H1 (cell line): ENCODE results near the gene ZBTB33. TPM values are rescaled to one million over a fixed set of nuclear protein-coding genes. Genes with fewer than 3 reads are reported as not detected.

Experiments
- BRCA1 ChIP-seq: IDR thresholded peaks from 2 replicates; pipeline ENCODE4 v1.6.1; 2012; ENCODE audit warnings: low read depth, low read length, improper control_type of control experiment
- CBX8 ChIP-seq: fragments of 300-800, 300-1000 bp; sonication (generic); IDR thresholded peaks from 2 replicates; pipeline ENCODE4 v1.7.1; 2016; ENCODE audit warnings: low read depth, low read length, borderline replicate concordance
- CHD1 ChIP-seq: IDR thresholded peaks from 2 replicates; pipeline ENCODE4 v1.6.1; 2012; ENCODE audit warnings: low read depth, low read length, improper control_type of control experiment
- CTBP2 ChIP-seq: IDR thresholded peaks from 2 replicates; pipeline ENCODE4 v1.7.0; 2011; ENCODE audit warnings: borderline replicate concordance, mild to moderate bottlenecking, moderate library complexity, mixed read lengths, low read length; ENCODE audit not compliant: insufficient read depth, insufficient read length
- EZH2 ChIP-seq: fragments of 200-600 bp; sonication (generic); IDR thresholded peaks from 2 replicates; pipeline ENCODE4 v1.7.1; 2012; ENCODE audit warnings: low read depth, mild to moderate bottlenecking, moderate library complexity, low read length, inconsistent platforms; ENCODE audit not compliant: severe bottlenecking
- GTF2F1 ChIP-seq: IDR thresholded peaks from 2 replicates; pipeline ENCODE4 v1.6.1; 2012; ENCODE audit warnings: low read depth, low read length, improper control_type of control experiment, borderline replicate concordance
- KDM1A ChIP-seq: fragments of 200-600, 300-600 bp; sonication (generic); IDR thresholded peaks from 2 replicates; pipeline ENCODE4 v1.7.1; 2016; ENCODE audit warnings: mild to moderate bottlenecking, low read length, borderline replicate concordance
- POLR2AphosphoS5 ChIP-seq: IDR thresholded peaks from 2 replicates; pipeline ENCODE4 v1.6.1; 2011; ENCODE audit warnings: low read depth, low read length
- RFX5 ChIP-seq: IDR thresholded peaks from 2 replicates; pipeline ENCODE4 v1.6.1; 2011; ENCODE audit warnings: low read depth, low read length, improper control_type of control experiment, borderline replicate concordance
- SIN3A ChIP-seq, 2 experiments: IDR thresholded peaks in 1 of 2; conservative IDR thresholded peaks in 1 of 2; 2 replicates each; pipeline ENCODE4 v1.6.1; 2011 to 2012; ENCODE audit warnings: low read length in 2 of 2, improper control_type of control experiment in 1 of 2, low read depth in 1 of 2, mild to moderate bottlenecking in 1 of 2
- TAF1 ChIP-seq: IDR thresholded peaks from 2 replicates; pipeline ENCODE4 v1.6.1; 2011; ENCODE audit warnings: mild to moderate bottlenecking, low read depth, low read length
- polyA plus RNA-seq, 7 experiments: library from polyadenylated mRNA; depleted of rRNA in 3 of 7; stranded (reverse) in 5 of 7; unstranded in 2 of 7; fragments of >200 nt in 5 of 7; fragments of 200-250 nt in 2 of 7; gene quantifications; 1 replicate in 5 of 7; 2 replicates in 1 of 7; 4 replicates in 1 of 7; pipeline versions ENCODE4 v1.2.1 to v1.2.3, GENCODE V29; 2011 to 2013; ENCODE audit warnings: missing spikeins in 2 of 7, mixed read lengths in 2 of 7
- total RNA-seq: library from RNA; stranded (reverse); fragmentation: NEBNext Ultra II Directional; extraction: Animal tissue kit (Norgen Biotek cat#: 25700); gene quantifications from 2 replicates; pipeline ENCODE4 v1.2.1, GENCODE V29; 2021
- TF ChIP-seq, protein P1 (sequence below): fragments of 300-600 bp; sonication (generic); IDR thresholded peaks from 2 replicates; pipeline ENCODE4 v1.7.1; 2012; ENCODE audit warnings: low read length, moderate library complexity, mild to moderate bottlenecking, inconsistent platforms; ENCODE audit not compliant: insufficient replicate concordance

Gene ZBTB33
- total and polyA plus RNA-seq, 2 of the 8 experiments (the other 6 are each of a cell fraction or from before 2014, with no cell fraction given) = 3.4 to 14.9 TPM

DNA sequence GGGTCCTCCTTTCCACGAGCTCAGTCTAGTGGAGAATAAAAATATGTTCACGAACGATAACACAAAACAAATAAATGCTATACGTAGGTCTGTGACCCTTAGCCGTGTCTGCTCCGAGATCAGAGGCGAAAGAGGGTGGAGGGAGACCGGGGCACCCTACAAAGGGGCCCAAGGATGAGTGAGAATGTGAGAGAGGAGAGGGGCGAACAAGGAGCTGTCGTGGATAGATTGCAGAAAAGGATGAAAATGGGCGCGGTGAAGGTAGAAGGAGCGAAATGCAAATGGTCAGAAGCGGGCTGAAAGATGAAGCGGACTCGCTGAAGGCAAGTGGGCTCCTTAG, 6.2 kb upstream of the ZBTB33 start (continued):
- TF ChIP-seq, protein P1, sequence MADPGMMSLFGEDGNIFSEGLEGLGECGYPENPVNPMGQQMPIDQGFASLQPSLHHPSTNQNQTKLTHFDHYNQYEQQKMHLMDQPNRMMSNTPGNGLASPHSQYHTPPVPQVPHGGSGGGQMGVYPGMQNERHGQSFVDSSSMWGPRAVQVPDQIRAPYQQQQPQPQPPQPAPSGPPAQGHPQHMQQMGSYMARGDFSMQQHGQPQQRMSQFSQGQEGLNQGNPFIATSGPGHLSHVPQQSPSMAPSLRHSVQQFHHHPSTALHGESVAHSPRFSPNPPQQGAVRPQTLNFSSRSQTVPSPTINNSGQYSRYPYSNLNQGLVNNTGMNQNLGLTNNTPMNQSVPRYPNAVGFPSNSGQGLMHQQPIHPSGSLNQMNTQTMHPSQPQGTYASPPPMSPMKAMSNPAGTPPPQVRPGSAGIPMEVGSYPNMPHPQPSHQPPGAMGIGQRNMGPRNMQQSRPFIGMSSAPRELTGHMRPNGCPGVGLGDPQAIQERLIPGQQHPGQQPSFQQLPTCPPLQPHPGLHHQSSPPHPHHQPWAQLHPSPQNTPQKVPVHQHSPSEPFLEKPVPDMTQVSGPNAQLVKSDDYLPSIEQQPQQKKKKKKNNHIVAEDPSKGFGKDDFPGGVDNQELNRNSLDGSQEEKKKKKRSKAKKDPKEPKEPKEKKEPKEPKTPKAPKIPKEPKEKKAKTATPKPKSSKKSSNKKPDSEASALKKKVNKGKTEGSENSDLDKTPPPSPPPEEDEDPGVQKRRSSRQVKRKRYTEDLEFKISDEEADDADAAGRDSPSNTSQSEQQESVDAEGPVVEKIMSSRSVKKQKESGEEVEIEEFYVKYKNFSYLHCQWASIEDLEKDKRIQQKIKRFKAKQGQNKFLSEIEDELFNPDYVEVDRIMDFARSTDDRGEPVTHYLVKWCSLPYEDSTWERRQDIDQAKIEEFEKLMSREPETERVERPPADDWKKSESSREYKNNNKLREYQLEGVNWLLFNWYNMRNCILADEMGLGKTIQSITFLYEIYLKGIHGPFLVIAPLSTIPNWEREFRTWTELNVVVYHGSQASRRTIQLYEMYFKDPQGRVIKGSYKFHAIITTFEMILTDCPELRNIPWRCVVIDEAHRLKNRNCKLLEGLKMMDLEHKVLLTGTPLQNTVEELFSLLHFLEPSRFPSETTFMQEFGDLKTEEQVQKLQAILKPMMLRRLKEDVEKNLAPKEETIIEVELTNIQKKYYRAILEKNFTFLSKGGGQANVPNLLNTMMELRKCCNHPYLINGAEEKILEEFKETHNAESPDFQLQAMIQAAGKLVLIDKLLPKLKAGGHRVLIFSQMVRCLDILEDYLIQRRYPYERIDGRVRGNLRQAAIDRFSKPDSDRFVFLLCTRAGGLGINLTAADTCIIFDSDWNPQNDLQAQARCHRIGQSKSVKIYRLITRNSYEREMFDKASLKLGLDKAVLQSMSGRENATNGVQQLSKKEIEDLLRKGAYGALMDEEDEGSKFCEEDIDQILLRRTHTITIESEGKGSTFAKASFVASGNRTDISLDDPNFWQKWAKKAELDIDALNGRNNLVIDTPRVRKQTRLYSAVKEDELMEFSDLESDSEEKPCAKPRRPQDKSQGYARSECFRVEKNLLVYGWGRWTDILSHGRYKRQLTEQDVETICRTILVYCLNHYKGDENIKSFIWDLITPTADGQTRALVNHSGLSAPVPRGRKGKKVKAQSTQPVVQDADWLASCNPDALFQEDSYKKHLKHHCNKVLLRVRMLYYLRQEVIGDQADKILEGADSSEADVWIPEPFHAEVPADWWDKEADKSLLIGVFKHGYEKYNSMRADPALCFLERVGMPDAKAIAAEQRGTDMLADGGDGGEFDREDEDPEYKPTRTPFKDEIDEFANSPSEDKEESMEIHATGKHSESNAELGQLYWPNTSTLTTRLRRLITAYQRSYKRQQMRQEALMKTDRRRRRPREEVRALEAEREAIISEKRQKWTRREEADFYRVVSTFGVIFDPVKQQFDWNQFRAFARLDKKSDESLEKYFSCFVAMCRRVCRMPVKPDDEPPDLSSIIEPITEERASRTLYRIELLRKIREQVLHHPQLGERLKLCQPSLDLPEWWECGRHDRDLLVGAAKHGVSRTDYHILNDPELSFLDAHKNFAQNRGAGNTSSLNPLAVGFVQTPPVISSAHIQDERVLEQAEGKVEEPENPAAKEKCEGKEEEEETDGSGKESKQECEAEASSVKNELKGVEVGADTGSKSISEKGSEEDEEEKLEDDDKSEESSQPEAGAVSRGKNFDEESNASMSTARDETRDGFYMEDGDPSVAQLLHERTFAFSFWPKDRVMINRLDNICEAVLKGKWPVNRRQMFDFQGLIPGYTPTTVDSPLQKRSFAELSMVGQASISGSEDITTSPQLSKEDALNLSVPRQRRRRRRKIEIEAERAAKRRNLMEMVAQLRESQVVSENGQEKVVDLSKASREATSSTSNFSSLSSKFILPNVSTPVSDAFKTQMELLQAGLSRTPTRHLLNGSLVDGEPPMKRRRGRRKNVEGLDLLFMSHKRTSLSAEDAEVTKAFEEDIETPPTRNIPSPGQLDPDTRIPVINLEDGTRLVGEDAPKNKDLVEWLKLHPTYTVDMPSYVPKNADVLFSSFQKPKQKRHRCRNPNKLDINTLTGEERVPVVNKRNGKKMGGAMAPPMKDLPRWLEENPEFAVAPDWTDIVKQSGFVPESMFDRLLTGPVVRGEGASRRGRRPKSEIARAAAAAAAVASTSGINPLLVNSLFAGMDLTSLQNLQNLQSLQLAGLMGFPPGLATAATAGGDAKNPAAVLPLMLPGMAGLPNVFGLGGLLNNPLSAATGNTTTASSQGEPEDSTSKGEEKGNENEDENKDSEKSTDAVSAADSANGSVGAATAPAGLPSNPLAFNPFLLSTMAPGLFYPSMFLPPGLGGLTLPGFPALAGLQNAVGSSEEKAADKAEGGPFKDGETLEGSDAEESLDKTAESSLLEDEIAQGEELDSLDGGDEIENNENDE = no peak
- TF ChIP-seq EZH2 (no peak), BRCA1 (no peak), RFX5 (no peak), CHD1 (no peak), CTBP2 (no peak), GTF2F1 (no peak), POLR2AphosphoS5 (no peak), KDM1A (no peak), CBX8 (no peak), SIN3A (conservative IDR thresholded peaks at IDR 0.05 in 1 of 2, IDR thresholded peaks at IDR 0.05 in 1 of 2; ENCODE audit: low read depth in 1 of 2, low read length in 2 of 2) (no peak), TAF1 (no peak)
